Measurements from ENCODE around the gene GPR150.

DNA sequence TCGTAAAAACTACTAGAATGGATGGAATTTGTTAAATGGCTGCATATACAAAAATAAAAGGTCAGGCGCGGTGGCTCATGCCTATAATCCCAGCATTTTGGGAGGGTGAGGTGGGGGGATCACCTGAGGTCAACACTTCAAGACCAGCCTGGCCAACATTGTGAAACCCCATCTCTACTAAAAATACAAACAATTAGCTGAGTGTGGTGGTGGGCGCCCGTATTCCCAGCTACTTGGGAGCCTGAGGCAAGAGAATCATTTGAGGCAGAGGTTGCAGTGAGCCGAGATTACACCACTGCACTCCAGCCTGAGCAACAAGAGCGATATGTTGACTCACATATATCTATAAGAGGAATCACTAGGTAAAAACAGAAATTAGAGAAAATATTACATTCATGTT lies 9.3 kb upstream of the GPR150 start:
- TF ChIP-seq, protein P1, sequence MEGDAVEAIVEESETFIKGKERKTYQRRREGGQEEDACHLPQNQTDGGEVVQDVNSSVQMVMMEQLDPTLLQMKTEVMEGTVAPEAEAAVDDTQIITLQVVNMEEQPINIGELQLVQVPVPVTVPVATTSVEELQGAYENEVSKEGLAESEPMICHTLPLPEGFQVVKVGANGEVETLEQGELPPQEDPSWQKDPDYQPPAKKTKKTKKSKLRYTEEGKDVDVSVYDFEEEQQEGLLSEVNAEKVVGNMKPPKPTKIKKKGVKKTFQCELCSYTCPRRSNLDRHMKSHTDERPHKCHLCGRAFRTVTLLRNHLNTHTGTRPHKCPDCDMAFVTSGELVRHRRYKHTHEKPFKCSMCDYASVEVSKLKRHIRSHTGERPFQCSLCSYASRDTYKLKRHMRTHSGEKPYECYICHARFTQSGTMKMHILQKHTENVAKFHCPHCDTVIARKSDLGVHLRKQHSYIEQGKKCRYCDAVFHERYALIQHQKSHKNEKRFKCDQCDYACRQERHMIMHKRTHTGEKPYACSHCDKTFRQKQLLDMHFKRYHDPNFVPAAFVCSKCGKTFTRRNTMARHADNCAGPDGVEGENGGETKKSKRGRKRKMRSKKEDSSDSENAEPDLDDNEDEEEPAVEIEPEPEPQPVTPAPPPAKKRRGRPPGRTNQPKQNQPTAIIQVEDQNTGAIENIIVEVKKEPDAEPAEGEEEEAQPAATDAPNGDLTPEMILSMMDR (CRISPR knock-in tag; IDR thresholded peaks at IDR 0.05), result no peak
- TF ChIP-seq ZNF619 (CRISPR knock-in tag; IDR thresholded peaks at IDR 0.05), result no peak
- no peak for TF ChIP-seq BCL6 (CRISPR knock-in tag; IDR thresholded peaks at IDR 0.05)
- no peak for TF ChIP-seq JUND (CRISPR knock-in tag; IDR thresholded peaks at IDR 0.05)
- TF ChIP-seq ZNF781 (CRISPR knock-in tag; IDR thresholded peaks at IDR 0.05; ENCODE audit: borderline replicate concordance, not compliant biosample characterization), result no peak
